Measurements from ENCODE around the gene LENG8.

Gene LENG8

DNA sequence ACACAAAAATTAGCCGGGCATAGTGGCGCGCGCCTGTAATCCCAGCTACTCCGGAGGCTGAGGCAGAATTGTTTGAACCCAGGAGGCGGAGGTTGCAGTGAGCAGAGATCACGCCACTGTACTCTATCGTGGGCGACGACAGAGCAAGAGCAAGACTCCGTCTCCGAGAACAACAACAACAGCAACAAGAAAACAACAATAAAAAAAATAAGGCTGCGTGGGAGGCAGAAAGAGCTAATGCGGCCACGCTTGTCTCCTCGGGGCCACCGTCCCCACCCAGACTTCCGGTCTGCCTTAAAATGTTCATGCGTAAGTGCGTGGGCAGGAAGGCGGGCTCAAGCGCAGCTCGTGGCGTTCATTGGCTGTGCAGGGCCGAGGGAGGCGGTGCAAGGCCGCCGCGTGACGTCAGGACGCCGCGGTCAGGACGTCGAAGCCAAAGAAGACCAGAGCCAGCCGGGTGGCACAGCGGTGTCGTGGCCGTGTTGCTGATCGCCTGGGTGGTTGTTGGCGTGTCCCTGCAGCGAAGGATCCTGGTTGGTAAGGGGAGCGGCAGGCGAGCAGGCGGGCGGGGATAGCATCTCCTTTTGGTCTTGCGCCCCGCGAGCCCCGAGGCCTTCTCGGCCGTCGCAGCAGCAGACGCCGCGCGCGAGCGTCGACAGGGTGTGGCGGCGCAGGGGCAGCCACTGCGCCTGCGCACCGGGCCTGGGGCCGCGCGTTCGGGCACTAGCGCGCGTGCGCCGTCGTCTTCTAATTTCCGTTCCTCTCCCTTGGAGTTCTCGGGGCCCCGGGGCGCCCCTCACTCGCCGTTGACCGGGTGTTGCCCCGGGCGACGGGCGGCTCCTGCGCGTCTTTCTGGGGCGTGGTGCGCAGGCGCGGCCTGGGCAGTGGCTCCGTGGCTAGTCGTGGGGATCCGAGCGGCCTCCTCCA is at the start of gene LENG8:
Gene LENG8, plus strand, starts transcription at position 426 of the 927 bp plus-strand sequence. CDS start 2,146 bp downstream, outside the sequence.
- peak; percentile 97 for DNase-seq

DNA sequence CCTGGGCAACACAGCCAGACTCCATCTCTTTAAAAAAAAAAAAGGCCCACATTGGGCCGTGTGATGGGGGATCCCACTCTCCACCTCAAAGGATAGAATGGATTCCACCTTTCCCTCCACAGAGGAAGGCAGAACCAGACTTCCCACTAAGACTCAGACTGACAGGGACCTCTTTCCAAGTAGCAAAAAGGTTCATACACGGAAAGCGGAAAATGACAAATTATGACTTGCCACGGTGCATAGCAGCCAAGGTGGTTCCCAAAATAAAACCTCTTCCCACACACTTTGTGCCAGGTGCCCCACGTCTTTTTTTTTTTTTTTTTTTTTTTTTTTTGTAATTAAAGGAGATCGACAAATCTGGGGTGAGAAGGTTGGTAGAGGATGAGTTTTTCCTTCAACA is 48.1 kb upstream of the LENG8 start:
- DNase-seq, result no peak

DNA sequence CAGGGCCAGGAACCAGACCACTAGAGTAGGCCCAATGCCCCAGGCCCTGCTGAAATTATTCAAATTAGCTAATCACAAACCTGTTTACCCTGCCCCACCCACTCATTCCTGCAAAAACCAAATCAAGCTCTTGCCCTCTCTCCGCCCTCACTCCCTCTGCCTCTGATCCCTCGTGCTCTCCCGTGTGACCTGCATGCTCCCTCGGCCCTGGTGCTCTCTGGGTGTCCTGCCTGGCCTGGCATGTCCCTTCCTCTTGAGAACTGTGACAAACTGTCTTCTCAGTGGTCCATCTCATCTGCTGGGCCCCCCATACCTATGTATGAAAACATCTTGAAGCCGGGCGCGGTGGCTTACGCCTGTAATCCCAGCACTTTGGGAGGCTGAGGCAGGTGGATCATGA is 45.9 kb upstream of the LENG8 start:
- DNase-seq, result no peak

DNA sequence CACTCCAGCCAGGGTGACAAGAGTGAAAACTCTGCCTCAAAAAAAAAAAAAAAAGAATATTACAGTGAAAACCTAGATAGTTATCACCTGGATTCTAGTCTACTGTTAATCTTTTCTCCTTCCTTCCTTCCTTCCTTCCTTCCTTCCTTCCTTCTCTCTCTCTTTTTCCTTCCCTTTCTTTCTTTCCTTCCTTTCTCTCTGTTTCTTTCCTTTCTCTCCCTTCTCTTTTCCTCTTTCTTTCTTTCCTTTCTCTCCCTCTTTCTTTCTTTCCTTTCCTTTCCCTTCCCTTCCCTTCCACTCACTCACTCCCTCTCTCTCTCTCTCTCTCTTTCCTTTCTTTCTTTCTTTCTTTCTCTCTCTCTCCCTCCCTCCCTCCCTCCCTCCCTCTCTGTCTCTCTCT is 43.4 kb upstream of the LENG8 start:
- DNase-seq, result no peak

DNA sequence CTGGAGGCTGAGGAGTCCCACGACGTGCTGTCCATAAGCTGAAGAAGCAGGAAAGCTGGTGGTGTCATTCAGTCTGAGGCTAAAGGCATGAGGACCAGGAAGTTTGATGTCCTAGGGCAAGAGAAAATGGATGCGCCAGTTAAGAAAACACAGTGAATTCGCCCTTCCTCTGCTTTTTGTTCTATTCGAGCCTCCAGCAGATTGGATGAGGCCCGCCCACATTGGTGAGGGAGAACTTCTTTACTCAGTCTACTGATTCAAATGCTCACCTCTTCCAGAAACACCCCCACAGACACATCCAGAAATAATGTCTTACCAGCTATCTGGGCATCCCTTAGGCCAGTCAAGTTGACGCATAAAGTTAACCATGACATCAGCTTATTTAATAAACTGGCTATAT is 41.2 kb upstream of the LENG8 start:
- DNase-seq, result no peak

DNA sequence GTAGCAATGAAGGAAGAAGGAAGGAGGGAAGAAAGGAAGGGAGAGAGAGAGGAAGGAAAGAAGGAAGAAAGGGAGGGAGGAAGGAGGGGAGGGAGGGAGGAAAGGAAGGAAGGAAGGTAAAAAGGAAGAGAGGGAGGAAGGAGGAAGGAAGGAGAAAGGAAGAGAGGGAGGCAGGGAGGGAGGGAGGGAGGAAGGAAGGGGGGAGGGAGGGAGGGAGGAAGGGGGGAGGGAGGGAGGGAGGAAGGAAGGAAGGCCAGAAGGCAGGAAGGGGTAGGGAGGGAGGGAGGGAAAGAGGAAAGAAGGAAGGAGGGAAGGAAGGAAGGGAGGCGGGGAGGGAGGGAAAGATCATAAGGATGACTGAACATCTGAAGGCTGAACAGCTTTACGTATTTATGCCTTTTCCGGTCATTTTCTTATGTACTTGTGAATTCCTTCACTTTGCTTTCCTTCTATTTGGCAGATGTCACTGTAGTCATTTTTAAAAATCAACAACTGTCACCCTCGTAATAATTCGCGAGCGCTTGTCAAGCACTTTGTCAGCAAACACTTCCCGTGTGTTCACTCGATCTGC is 40.5 kb upstream of the LENG8 start:
- no peak for DNase-seq

DNA sequence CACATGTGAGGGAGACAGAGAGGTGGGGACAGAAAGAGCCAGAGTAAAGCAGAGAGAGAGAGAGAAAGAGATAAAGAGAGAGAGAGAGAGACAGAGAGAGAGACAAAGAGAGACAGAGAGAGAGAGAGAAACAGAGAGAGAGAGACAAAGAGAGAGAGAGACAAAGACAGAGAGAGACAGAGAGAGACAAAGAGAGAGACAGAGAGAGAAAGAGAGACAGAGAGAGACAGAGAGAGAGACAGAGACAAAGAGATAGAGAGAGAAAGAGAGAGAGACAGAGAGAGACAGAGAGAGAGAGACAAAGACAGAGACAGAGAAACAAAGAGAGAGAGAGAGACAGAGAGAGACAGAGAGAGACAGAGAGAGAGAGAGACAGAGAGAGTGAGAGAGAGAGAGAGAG is 38.0 kb upstream of the LENG8 start:
- no peak for DNase-seq

DNA sequence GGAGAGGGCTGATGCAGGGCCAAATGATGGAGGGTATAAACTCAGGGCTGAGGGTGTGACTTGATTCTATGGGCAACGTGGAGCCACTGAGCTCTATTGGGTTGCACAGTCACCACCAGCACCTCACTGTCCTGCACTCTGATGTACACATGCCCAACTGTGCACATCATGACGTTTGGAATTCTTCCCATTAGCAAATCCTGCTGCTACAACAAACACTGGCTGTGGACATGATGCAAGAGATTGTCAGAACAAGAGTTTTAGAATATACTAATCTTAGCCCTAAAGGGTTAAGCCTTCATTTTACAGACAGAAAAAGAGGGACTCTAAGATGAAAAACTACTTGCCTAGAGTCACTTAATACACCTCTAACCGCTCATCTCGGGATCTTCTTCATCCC is 36.1 kb upstream of the LENG8 start:
- DNase-seq, result no peak

DNA sequence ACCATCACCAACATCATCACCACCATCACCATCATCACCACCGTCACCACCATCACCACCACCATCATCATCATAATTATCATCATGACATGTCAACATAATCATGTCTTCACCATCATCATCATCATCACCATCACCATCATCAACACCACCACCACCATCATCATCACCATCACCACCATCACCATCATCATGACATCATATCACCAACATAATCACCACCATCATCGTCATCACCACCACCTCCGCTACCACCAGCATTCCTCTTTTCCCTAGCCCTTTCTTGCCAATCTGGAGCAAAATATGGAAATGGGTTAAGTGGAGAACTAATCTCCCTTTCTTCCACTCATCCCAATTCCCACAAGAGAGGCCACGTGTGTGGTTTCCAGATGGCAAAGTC is 34.8 kb upstream of the LENG8 start:
- no peak for DNase-seq

DNA sequence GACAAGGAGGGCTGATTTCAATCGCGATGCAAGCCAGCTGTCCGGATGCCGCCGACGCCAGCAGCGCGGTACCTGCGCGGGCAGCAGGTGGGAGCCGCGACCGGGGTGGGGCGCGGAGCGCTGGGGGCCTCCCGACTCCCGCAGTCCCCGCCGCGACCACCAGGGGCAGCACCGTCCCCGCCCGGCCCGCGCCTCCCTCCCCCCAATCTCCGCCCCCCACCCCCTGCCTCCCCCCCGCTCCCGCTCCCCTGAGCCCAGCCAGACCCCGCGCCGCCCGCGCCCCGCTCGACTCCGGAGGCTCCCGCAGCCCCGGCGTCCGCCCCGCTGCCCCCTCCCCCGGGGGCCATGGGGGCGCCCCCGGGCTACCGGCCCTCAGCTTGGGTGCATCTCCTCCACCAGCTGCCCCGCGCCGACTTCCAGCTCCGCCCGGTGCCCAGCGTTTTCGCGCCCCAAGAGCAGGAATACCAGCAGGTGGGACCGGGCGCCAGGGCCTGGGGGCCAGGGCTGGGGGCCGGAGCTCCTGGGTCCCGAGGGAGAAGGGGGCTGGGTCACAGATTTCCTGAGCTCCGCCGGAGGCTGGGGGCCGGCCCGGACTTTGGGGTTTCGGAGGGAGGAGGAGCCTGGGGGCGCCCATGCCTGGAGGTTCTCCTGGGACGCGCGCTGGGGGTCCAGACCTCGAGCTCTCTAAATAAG is 33.6 kb upstream of the LENG8 start, which contains the start of gene TTYH1:
Gene TTYH1, plus strand, starts transcription at position 257 of the 693 bp plus-strand sequence. Its CDS starts 89 bp downstream, at position 346.
- DNase-seq, result peak; percentile 53

DNA sequence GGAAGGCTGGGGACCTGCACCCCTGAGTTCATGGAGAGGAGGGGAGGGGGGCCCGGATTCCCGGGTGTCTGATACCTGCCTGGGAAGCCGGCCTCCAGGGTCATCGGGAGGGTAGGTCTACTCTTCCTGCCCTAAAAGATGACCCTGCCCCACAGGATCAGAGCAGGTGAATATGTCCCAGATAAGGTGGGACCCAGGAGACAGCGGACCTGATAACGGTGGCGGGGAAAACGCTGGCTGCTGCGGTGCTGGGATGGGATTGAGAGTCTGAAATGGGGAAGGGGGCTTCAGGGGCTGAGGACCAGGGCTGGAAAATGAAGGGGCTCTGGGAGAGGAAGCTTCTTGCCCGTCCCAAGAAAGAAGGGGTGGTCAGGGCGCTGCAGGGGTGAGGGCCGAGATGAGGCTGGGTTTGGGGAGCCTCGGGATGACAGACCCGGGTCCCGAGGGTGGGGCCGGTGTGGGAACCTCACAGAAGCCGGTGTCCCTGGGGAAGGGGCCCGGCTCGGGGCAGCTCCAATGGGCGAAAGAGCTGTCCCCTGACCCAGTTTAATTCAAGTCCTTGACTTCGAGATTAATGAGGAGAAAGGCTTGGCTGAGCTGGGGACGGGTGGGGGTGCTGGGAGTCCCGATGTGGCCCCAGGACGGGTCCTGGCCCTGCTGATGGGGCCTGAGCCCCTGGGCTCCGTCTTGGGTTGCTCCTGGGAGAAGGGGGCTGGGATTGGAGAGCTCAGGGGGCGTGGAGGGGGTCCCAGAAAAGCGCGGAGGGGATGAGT is 32.9 kb upstream of the LENG8 start:
- DNase-seq, result no peak

DNA sequence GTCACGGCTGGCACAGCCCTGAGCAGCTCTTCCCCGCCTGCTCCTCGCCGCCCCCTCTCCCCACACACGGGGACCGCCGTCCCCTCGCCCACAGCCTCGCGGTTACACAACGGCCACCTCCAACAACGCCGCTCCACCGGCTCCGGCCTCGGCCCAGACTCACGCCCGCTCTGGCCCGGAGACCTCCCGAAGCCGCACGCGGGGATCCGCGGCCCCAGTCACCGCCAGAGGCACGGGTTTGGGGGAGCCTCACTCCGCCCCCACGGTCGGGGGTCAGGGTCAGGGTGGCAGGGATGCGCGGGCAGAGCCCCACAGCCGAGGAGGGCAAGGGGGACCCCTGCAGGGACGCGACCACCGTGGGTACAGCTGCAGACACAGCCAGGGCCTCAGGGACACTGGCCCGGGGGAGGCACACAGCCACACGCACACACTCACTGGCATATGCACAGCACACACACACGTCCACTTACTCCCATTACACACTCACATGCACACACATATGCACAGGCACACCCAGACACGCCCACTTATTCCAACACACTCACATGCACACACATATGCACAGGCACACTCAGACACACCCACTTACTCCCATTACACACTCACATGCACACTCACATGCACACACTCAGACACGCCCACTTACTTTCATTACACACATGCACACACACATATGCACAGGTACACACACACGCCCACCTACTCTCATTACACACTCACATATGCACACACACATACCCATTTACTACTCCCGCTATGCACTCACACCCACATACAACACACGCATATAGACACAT is 32.1 kb upstream of the LENG8 start:
- no peak for DNase-seq

DNA sequence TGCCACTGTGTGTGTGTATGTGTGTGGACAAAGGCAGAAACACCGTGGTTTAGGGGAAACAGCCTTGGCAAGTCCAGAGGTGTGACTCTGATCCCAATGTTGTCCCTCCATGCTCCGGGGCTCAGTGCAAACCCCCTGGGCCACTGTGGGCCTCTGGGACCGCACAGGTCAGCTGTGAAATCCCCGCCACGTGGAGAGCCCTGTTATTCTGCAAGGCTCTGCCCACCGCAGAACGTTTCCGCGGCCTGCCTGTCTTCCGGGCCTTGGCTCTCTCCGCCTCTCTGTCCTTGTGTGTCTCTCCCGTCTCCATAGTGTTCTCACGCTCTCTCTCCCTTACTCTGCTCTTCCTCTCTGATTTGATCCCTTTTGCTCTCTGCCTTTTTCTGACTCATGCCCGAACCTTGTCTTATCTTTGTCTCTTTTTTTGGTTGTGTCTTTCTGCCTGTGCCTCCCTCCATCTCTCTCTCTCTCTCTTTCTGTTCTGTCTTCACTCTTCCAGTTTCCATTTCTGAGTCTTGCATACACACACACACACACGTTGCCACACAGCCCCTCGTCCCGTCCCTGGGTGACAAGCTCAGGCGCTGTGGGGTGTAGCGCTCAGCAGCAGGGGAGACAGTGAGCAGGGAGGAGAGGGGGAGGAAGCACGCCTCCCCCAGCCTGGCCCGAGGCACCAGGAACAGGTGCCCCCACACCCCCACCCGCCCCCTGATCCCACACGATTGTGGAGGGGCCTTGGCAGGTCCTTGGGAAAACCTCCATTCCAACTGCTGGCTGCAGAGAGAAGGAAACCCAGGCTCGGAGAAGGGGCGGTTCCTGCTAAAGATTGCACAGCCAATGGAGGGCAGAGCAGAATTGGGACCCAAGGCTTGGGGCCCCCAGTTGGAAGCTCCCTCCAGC is 30.7 kb upstream of the LENG8 start:
- no peak for DNase-seq

DNA sequence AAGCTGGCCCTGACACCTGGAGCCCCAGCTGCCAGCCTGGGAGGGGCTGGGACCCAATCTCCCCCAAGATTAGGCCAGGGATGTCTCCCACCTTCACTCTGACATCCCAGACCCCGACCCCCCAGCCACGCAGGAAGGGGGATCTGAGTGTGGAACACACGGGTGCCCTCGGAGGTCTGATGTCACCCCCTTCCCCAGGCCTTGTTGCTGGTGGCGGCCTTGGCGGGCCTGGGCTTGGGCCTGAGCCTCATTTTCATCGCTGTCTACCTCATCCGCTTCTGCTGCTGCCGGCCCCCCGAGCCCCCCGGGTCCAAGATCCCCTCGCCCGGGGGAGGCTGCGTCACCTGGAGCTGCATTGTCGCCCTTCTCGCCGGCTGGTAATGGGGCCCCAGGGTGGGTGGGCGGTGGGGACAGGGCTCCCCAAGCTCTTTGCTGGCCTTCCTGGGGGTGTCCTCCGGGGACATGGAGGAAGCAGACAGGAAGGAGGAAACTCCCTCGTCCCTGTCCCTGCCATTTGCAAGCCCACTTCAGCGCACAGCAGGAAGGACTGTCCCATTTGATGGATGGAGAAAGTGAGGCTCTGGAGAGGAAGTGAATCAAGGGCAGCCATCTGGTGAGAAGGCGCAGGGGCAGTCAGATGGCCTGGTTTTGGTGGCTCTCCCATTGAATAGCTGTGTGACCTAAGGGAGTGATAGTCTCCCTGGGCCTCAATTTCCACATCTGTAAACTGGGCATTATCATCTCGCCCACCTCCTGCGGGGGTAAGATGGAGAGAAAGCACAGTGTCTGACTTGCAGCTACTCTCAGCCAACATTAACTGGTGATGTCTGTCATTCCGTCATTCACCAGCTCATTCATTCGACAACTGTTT is 29.8 kb upstream of the LENG8 start:
- no peak for DNase-seq

DNA sequence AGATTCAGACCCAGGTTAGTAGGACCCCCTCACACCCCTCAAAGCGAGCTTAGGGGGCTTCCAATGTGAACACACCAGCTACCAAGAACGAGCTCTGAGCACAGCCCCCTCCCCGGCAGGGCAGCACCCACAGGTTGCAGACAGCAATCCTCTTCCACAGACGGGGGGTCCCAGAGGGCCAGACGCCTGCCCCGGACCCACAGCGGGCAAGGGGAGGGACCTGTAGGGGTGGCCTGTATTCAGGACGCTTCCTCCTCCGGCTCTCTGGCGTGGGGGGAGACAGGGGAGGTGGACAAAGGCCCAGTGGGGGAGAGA is 29.0 kb upstream of the LENG8 start:
- DNase-seq, result no peak

DNA sequence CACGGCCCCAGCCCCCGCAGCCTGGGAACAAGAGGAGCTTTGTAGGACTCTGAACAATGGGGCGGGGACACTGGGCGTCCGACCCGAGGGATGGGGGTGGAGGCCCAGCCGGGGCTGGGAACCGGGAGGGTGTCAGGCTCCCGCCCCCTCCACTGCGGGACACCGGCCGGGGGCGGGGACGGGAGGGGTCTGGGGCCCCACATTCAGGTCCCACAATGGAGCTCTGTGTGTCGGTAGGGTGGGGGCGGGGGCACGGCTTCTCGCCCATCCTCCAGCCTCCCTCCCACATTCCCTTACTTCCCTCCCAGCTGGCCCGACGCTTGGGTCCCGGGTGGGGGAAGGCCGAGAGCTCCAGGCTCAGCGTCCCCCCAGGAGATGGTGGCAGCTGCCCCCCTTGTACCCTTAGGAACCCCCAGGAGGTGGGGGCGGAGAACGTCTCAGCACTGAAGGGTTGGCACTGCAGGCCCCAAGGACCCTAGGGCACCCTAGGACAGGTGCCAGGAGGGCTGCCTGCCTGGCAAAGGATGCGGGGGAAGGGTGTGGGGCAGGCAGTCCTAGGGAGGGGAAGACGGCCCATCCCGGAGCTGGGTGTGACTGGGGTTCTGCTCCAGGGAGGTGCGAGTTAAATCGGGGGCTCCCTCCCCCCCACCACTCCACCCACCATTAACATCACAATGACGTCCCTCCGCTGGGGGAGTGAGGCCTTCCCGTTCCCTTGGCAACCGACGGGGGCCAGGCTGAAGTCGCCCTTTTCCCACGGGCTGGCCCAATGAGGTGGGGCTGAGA is 28.4 kb upstream of the LENG8 start:
- no peak for DNase-seq

DNA sequence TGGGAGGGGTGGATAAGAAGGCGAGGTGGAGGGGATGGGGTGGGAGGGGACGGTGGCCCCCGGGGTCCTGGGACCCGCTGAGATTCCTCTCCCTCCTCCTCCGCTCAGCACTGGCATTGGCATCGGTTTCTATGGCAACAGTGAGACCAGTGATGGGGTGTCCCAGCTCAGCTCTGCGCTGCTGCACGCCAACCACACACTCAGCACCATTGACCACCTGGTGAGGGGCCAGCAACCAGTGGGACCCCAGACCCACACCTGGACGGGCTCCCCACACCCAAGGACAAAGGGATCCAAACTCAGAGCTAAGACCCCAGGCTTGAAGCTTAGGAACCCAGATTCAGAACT is 27.9 kb upstream of the LENG8 start:
- no peak for DNase-seq

DNA sequence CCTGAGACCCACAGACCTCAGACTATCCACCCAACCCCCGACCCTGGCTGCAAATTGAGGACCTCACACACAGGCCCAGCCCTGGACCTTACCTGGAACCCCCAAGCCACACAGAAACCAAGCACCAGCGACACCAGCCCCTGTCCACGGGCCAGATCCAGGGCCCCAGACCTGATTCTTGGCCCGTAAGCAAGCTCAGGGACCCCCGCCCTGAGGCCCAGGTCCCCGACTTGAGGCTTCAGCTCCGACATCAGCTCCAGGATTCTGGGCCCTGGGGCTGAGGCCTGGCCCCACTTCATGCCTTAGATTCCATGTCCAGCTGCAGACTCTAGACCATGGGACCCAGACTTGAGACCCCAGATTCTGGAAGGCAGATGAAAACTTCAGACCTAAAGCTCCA is 27.5 kb upstream of the LENG8 start:
- DNase-seq, result no peak

DNA sequence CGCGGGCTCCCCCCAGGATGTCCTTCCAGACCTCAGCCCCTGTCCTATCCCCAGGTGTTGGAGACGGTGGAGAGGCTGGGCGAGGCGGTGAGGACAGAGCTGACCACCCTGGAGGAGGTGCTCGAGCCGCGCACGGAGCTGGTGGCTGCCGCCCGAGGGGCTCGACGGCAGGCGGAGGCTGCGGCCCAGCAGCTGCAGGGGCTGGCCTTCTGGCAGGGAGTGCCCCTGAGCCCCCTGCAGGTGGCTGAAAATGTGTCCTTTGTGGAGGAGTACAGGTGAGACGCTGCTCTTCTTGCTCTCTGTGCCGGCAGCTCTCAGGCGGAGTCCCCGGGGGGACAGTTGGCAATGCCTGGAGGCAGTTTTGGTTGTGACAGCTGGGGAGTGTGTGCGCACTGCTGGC is 26.9 kb upstream of the LENG8 start:
- no peak for DNase-seq

DNA sequence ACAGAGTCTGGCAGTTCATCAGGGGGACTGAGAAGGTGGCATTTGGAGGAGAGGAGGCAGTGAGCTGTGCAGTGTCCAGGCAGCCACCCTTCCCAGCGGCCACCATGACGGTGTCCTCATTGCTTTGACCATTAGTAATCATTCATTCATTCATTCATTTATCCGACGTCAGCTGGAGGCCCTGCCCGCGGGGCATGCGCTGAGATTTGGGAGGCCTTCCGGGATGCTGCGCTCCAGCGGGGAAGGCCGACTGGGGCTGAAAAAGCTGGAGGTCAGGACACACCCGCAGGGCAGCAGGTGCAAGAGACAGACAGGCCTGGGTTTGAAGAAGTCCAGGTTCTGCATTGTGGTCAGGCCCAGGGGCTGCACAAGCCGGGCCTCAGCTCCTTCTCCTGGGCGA is 24.8 kb upstream of the LENG8 start:
- no peak for DNase-seq
